K562 (cell line): Measurements from ENCODE around the gene EVX1. TPM values are rescaled to one million over a fixed set of nuclear protein-coding genes. Genes with fewer than 3 reads are reported as not detected.

Source experiments
- ATAC-seq: fragments of 200-7000 bp; cut with Tn5 transposase; 3 replicates; pipeline ENCODE4 v1.9.1; 2020; ENCODE audit warnings: moderate library complexity
- BruUV-seq: library from RNA; stranded (reverse); fragments of 400-500 nt; replicated peaks from 2 replicates; lab custom pipeline; 2021; lab: Mats Ljungman, UMichigan
- CTCF ChIA-PET: fragments of 300-600 bp; formaldehyde crosslinking; extraction: SDS; loops from one replicate; lab custom pipeline; 2021; ENCODE audit warnings: low intra/inter-chr PET ratio; lab: Yijun Ruan, JAX
- POLR2A ChIA-PET: fragments of 300-600, 350-650 bp; sonication (Branson Sonifier 250); formaldehyde crosslinking; extraction: SDS; loops from one replicate; lab custom pipeline; 2021; ENCODE audit warnings: antibody characterized with exemption, inconsistent platforms; lab: Yijun Ruan, JAX
- DNase-seq, 4 experiments: peaks; one replicate each; pipeline versions ENCODE4 v3.0.0 to v3.0.0-alpha.2; 2011 to 2018; ENCODE audit warnings: low spot score in 3 of 4, mixed read lengths in 3 of 4; ENCODE audit errors: extremely low read depth in 1 of 4
- FAIRE-seq: peaks from 2 replicates; lab custom pipeline; 2011; peaks lifted over from hg19 to GRCh38; lab: Jason Lieb, UNC
- H2AFZ ChIP-seq: 2 replicates; pipeline ENCODE4 v1.6.0; 2011; ENCODE audit warnings: low read depth, low read length, control low read depth, inconsistent platforms
- H3K27ac ChIP-seq: fragments of 200-600 bp; 3 replicates; pipeline ENCODE4 v1.8.0; 2011; ENCODE audit warnings: low read depth, mild to moderate bottlenecking, control low read depth, inconsistent platforms, low read length, moderate library complexity, mixed read lengths; ENCODE audit errors: extremely low read depth
- H3K27me3 ChIP-seq, 2 experiments: fragments of 300-600 bp in 1 of 2; 2 replicates in 1 of 2; 3 replicates in 1 of 2; pipeline versions ENCODE4 v1.6.0 to v1.8.0; 2011; ENCODE audit warnings: inconsistent platforms in 2 of 2, low read length in 2 of 2, mild to moderate bottlenecking in 1 of 2, mixed read lengths in 1 of 2, moderate library complexity in 1 of 2; ENCODE audit not compliant: control insufficient read depth in 2 of 2, insufficient read depth in 2 of 2
- H3K36me3 ChIP-seq: fragments of 300-600 bp; 3 replicates; pipeline ENCODE4 v1.8.0; 2011; ENCODE audit warnings: mild to moderate bottlenecking, low read length, inconsistent platforms; ENCODE audit not compliant: control insufficient read depth, insufficient read depth
- H3K4me1 ChIP-seq, 2 experiments: fragments of 200-600 bp in 1 of 2; replicated peaks in 1 of 2; 2 replicates in 1 of 2; 3 replicates in 1 of 2; pipeline versions ENCODE4 v1.5.1 to v1.8.0; 2011; ENCODE audit warnings: inconsistent platforms in 2 of 2, low read length in 2 of 2, mild to moderate bottlenecking in 1 of 2, mixed read lengths in 1 of 2, moderate library complexity in 1 of 2; ENCODE audit not compliant: control insufficient read depth in 2 of 2, insufficient read depth in 2 of 2
- H3K4me2 ChIP-seq: 2 replicates; pipeline ENCODE4 v1.6.1; 2011; ENCODE audit warnings: low read length, control low read depth, inconsistent platforms, mixed read lengths; ENCODE audit not compliant: insufficient read depth
- H3K4me3 ChIP-seq: fragments of 200-600 bp; sonication (generic), shearing (Covaris generic); 2 replicates; pipeline ENCODE4 v1.5.1; 2016; ENCODE audit warnings: control low read depth, inconsistent platforms
- H3K79me2 ChIP-seq: fragments of 200-600 bp; 3 replicates; pipeline ENCODE4 v1.8.0; 2011; ENCODE audit warnings: low read length, inconsistent platforms; ENCODE audit not compliant: control insufficient read depth, insufficient read depth
- H3K9ac ChIP-seq, 2 experiments: 2 replicates each; pipeline versions ENCODE4 v1.6.0 to v1.6.1; 2011; ENCODE audit warnings: low read depth in 2 of 2, low read length in 2 of 2, control low read depth in 1 of 2, inconsistent platforms in 1 of 2, mild to moderate bottlenecking in 1 of 2, mixed read lengths in 1 of 2; ENCODE audit not compliant: insufficient read depth in 1 of 2
- H3K9me1 ChIP-seq: one replicate; pipeline ENCODE4 v1.6.0; 2011; ENCODE audit warnings: inconsistent platforms, mild to moderate bottlenecking, low read length, moderate library complexity; ENCODE audit not compliant: control insufficient read depth, insufficient read depth
- H3K9me3 ChIP-seq: replicated peaks from 2 replicates; pipeline ENCODE4 v1.5.1; 2011; ENCODE audit warnings: low read depth, low read length, inconsistent platforms; ENCODE audit not compliant: control insufficient read depth, insufficient read depth
- H4K20me1 ChIP-seq: replicated peaks from 2 replicates; pipeline ENCODE4 v1.6.1; 2011; ENCODE audit warnings: low read length, inconsistent platforms, mixed read lengths; ENCODE audit not compliant: control insufficient read depth, insufficient read depth
- CREM ChIP-seq: IDR thresholded peaks from 2 replicates; pipeline ENCODE4 v1.6.1; 2014; ENCODE audit warnings: antibody characterized with exemption, low read depth
- KDM2B ChIP-seq: fragments of 250-450 bp; sonication (Bioruptor Pico); IDR thresholded peaks from 2 replicates; pipeline ENCODE4 v1.8.0; 2021; ENCODE audit warnings: mild to moderate bottlenecking, moderate library complexity
- KDM5B ChIP-seq: fragments of 200-600 bp; sonication (generic); IDR thresholded peaks from 2 replicates; pipeline ENCODE4 v1.6.1; 2012; ENCODE audit warnings: low read depth, mild to moderate bottlenecking, moderate library complexity, low read length, control low read depth, inconsistent platforms; ENCODE audit not compliant: insufficient replicate concordance
- MCM7 ChIP-seq, 2 experiments: fragments of 450-650 bp; IDR thresholded peaks; 2 replicates each; pipeline ENCODE4 v1.6.1; 2016 to 2018
- MEF2D ChIP-seq: conservative IDR thresholded peaks from 2 replicates; pipeline ENCODE4 v1.6.1; 2016; ENCODE audit warnings: low read depth, missing genetic modification characterization, missing compliant biosample characterization
- MTA1 ChIP-seq: fragments of 450-650 bp; IDR thresholded peaks from 2 replicates; pipeline ENCODE4 v1.6.1; 2017; ENCODE audit warnings: borderline replicate concordance
- POLR3A ChIP-seq: IDR thresholded peaks from 2 replicates; pipeline ENCODE4 v1.6.1; 2011; ENCODE audit warnings: borderline replicate concordance, mild to moderate bottlenecking, moderate library complexity; ENCODE audit not compliant: insufficient read length, insufficient read depth; ENCODE audit errors: extremely low read depth
- TAF15 ChIP-seq: fragments of 200-400 bp; formaldehyde crosslinking; IDR thresholded peaks from 2 replicates; pipeline ENCODE4 v1.6.1; 2017; ENCODE audit warnings: mild to moderate bottlenecking, low read depth, low read length, moderate library complexity
- ZEB2 ChIP-seq: fragments of 450-650 bp; IDR thresholded peaks from 2 replicates; pipeline ENCODE4 v1.6.1; 2016
- ZNF212 ChIP-seq: fragments of 450-650 bp; formaldehyde crosslinking; IDR thresholded peaks from 2 replicates; pipeline ENCODE4 v1.4.0; 2020; ENCODE audit warnings: mild to moderate bottlenecking
- ZNF408 ChIP-seq: fragments of 250-450 bp; sonication (Bioruptor Pico); IDR thresholded peaks from 2 replicates; pipeline ENCODE4 v1.4.0; 2020; ENCODE audit warnings: low read depth, mild to moderate bottlenecking, moderate library complexity
- ZNF589 ChIP-seq: fragments of 200-800 bp; sonication (Bioruptor generic); IDR thresholded peaks from 2 replicates; pipeline ENCODE4 v1.6.1; 2016; ENCODE audit warnings: low read depth, missing genetic modification characterization, missing compliant biosample characterization
- WGBS: fragments of 100-300 bp; shearing (Covaris generic); methylation state at CpG from one replicate; pipeline ENCODE4 v1.1.6; 2016; ENCODE audit warnings: low coverage, mixed read lengths; ENCODE audit not compliant: insufficient coverage; ENCODE audit errors: missing lambda C conversion rate; 5-methylcytosine and 5-hydroxymethylcytosine counted together
- in situ Hi-C: fragments of 300-500 bp; cut with MboI; formaldehyde crosslinking; loops from 4 replicates; pipeline ENCODE4 v1.15.0; 2018; ENCODE audit warnings: inconsistent platforms, mixed read lengths
- intact Hi-C: fragments of 100-400 bp; cut with micrococcal nuclease; formaldehyde crosslinking; loops from 2 replicates; pipeline ENCODE4 v1.14.2; 2022
- polyA plus RNA-seq, 8 experiments: library from polyadenylated mRNA; depleted of rRNA in 4 of 8; stranded (reverse) in 5 of 8; unstranded in 3 of 8; fragments of >200 nt; fragmentation: Nextera tagmentation in 2 of 8; fragmentation: Illumina TruSeq in 1 of 8; extraction: Ambion mirVana in 2 of 8; extraction: Trizol in 1 of 8; gene quantifications; 2 replicates each; pipeline versions ENCODE4 v1.2.1 to v1.2.3, GENCODE V29; 2011 to 2014; ENCODE audit warnings: inconsistent platforms in 1 of 8, missing spikeins in 1 of 8
- total RNA-seq, 7 experiments: library from RNA; depleted of rRNA in 6 of 7; stranded (reverse); fragments of >200 nt in 6 of 7; fragmentation: Illumina TruSeq in 2 of 7; extraction: Trizol in 2 of 7; gene quantifications; 2 replicates each; pipeline versions ENCODE4 v1.2.1 to v1.2.3, GENCODE V29; 2011 to 2021; ENCODE audit warnings: low replicate concordance in 1 of 7
- TF ChIP-seq, protein P1 (sequence below): sonication (generic); formaldehyde crosslinking; IDR thresholded peaks from 2 replicates; pipeline ENCODE4 v1.8.1; 2023; ENCODE audit warnings: mild to moderate bottlenecking, missing genetic modification reagents
- TF ChIP-seq, protein P2 (sequence below): IDR thresholded peaks from 3 replicates; pipeline ENCODE4 v1.6.1; 2011; ENCODE audit warnings: borderline replicate concordance, mild to moderate bottlenecking; ENCODE audit not compliant: insufficient read length, insufficient read depth
- TF ChIP-seq, protein P3 (sequence below): IDR thresholded peaks from 2 replicates; pipeline ENCODE4 v1.6.1; 2011; ENCODE audit warnings: borderline replicate concordance, low read depth, mild to moderate bottlenecking, moderate library complexity, low read length; ENCODE audit not compliant: insufficient read depth, poor library complexity, severe bottlenecking

The EVX1 gene
- total and polyA plus RNA-seq, 9 of the 15 experiments (the other 6 are each of a cell fraction or from before 2014, with no cell fraction given), result not detected

DNA sequence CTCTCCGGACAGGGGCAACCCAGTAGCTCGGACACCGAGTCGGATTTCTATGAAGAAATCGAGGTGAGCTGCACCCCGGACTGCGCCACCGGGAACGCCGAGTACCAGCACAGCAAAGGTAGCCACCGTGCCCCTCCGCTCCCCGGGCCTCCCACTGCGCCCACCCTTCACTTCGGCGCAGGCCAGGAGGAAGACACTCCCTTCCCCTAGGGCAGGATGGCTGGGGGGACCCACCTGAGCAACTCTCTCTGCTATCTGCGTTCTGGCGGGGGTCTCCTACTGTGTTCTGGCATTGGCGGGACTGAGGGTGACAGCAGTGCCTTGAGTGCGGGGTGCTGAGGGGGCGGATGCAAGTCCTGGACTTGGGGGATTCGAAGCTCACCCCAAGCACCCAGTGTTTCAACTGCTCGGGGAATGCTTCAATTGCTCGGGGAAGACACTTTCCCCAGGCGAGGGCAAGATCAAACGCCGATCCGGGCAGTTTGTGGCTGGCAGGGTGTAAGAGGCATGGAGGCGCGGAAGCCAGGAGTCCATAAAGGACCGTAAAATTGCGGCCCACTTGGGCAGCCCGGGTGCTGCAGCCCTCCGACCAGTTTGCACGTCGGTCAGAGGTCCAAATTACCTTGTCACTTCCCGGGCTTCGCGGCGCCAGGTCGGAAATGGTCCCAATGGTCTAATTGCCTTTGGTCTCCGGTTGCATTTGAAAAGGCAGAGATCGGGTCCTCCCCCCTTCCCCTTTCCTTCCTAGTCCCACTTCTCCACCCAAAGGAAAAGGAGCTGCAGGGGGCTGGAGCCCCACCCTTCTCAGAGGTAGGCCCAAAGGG lies 950 bp downstream of the EVX1 start:
- no peak for DNase-seq
- Histone ChIP-seq H3K36me3 (no peaks in the 10 kb centered on the region), H2AFZ (no peak overlapping the region), H3K79me2 (no peaks in the 10 kb centered on the region), H3K9ac (no peak overlapping the region), H3K9me3 (no peaks in the 10 kb centered on the region), H3K27ac (no peak overlapping the region), H4K20me1 (0 out of 2 replicates have a peak, but pooled peaks cover 4% of the 10 kb centered on the region), H3K4me2 (no peak overlapping the region), H3K4me3 (no peak overlapping the region), H3K27me3 (peaks cover 77 to 93% of the 10 kb centered on the region in 2 experiments), H3K9me1 (peaks cover 2% of the 10 kb centered on the region), H3K4me1 (peaks cover 0 to 26% of the 10 kb centered on the region in 2 experiments; a peak in 2 of 5 replicates)
- ChIA-PET CTCF (no interaction called here), POLR2A (interaction anchor here (0.6 to 1.1 kb wide), 2 partner anchors 15 to 33 kb away, joined by 3 read pairs; no protein-coding TSS in a partner anchor)
- WGBS, result 8% methylated on average over 33 of the region's 43 CpGs
- no peak for ATAC-seq
- in situ Hi-C loops, result no loop called here
- BruUV-seq, result no TSS peak
- no peak for FAIRE-seq
- intact Hi-C loops, result no loop called here
- TF ChIP-seq ZEB2 (no peak), POLR3A (no peak), MCM7 (IDR thresholded peaks at IDR 0.05) (no peak), TAF15 (no peak), ZNF212 (CRISPR knock-in tag) (no peak), ZNF408 (no peak), MEF2D (tag) (no peak), CREM (no peak), MTA1 (no peak), KDM5B (no peak), KDM2B (no peak), ZNF589 (CRISPR knock-in tag) (no peak)
- TF ChIP-seq, protein P1, sequence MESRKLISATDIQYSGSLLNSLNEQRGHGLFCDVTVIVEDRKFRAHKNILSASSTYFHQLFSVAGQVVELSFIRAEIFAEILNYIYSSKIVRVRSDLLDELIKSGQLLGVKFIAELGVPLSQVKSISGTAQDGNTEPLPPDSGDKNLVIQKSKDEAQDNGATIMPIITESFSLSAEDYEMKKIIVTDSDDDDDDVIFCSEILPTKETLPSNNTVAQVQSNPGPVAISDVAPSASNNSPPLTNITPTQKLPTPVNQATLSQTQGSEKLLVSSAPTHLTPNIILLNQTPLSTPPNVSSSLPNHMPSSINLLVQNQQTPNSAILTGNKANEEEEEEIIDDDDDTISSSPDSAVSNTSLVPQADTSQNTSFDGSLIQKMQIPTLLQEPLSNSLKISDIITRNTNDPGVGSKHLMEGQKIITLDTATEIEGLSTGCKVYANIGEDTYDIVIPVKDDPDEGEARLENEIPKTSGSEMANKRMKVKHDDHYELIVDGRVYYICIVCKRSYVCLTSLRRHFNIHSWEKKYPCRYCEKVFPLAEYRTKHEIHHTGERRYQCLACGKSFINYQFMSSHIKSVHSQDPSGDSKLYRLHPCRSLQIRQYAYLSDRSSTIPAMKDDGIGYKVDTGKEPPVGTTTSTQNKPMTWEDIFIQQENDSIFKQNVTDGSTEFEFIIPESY (CRISPR knock-in tag), result no peak
- TF ChIP-seq, protein P2, sequence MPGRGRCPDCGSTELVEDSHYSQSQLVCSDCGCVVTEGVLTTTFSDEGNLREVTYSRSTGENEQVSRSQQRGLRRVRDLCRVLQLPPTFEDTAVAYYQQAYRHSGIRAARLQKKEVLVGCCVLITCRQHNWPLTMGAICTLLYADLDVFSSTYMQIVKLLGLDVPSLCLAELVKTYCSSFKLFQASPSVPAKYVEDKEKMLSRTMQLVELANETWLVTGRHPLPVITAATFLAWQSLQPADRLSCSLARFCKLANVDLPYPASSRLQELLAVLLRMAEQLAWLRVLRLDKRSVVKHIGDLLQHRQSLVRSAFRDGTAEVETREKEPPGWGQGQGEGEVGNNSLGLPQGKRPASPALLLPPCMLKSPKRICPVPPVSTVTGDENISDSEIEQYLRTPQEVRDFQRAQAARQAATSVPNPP, result no peak
- TF ChIP-seq, protein P3, sequence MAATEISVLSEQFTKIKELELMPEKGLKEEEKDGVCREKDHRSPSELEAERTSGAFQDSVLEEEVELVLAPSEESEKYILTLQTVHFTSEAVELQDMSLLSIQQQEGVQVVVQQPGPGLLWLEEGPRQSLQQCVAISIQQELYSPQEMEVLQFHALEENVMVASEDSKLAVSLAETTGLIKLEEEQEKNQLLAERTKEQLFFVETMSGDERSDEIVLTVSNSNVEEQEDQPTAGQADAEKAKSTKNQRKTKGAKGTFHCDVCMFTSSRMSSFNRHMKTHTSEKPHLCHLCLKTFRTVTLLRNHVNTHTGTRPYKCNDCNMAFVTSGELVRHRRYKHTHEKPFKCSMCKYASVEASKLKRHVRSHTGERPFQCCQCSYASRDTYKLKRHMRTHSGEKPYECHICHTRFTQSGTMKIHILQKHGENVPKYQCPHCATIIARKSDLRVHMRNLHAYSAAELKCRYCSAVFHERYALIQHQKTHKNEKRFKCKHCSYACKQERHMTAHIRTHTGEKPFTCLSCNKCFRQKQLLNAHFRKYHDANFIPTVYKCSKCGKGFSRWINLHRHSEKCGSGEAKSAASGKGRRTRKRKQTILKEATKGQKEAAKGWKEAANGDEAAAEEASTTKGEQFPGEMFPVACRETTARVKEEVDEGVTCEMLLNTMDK, result no peak
